ENCODE results near the gene IL6R. TPM values are rescaled to one million over a fixed set of nuclear protein-coding genes. Genes with fewer than 3 reads are reported as not detected.

IL6R gene
- total RNA-seq, 1 donor from 2014 or later, result 0.09 TPM

DNA sequence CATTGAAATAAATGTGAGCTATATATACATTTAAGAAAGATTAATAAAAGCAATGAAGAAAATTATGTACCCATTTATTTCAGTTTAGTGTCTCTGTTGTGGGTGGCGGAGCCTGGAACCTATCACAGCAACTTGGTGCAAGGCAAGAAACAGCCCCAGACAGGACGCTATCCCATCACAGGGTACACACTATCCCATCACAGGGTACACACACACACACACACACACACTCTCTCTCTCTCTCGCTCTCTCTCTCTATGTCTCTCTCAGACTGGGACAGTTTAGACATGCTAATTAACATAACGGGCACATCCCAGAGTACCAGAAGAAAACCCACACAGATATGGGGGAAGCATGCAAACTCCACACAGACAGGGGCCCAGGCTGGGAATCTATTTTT lies 6.5 kb upstream of the IL6R start:
- DNase-seq (ENCODE audit: low read depth, low spot score), result no peak
- Mint-ChIP-seq H3K36me3 (ENCODE audit: low read depth) (no peaks in the 10 kb centered on the region), H3K27me3 (ENCODE audit: low read depth) (peaks cover 11% of the 10 kb centered on the region), H3K9me3 (peaks cover 2% of the 10 kb centered on the region), H3K4me3 (no peak overlapping the region), H3K4me1 (no peaks in the 10 kb centered on the region), H3K27ac (ENCODE audit: unreplicated experiment) (no peak overlapping the region)
- TF ChIP-seq, protein P1, sequence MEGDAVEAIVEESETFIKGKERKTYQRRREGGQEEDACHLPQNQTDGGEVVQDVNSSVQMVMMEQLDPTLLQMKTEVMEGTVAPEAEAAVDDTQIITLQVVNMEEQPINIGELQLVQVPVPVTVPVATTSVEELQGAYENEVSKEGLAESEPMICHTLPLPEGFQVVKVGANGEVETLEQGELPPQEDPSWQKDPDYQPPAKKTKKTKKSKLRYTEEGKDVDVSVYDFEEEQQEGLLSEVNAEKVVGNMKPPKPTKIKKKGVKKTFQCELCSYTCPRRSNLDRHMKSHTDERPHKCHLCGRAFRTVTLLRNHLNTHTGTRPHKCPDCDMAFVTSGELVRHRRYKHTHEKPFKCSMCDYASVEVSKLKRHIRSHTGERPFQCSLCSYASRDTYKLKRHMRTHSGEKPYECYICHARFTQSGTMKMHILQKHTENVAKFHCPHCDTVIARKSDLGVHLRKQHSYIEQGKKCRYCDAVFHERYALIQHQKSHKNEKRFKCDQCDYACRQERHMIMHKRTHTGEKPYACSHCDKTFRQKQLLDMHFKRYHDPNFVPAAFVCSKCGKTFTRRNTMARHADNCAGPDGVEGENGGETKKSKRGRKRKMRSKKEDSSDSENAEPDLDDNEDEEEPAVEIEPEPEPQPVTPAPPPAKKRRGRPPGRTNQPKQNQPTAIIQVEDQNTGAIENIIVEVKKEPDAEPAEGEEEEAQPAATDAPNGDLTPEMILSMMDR (conservative IDR thresholded peaks at IDR 0.05), result no peak

DNA sequence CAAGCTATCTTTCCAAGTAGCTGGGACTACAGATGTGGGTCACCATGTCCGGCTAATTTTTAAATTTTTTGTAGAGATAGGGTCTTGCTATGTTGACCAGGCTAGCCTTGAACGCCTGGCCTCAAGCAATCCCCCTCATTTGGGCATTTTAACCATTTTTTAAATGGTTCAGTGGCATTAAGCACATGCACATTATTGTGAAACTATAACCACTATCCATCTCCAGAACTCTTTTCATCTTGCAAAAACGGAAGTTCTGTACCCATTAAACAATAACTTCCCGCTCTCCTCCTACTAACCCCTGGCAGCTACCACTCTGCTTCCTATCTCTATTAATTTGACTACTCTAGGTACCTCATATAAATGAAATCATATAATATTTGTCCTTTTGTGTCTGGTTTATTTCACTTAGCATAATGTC lies 4.8 kb upstream of the IL6R start:
- peaks cover 27% of the 10 kb centered on the region for H3K27me3 Mint-ChIP-seq (ENCODE audit: low read depth)
- H3K9me3 Mint-ChIP-seq, result no peaks in the 10 kb centered on the region
- no peaks in the 10 kb centered on the region for H3K36me3 Mint-ChIP-seq (ENCODE audit: low read depth)
- H3K27ac Mint-ChIP-seq (ENCODE audit: unreplicated experiment), result no peak overlapping the region
- TF ChIP-seq, protein P1 (conservative IDR thresholded peaks at IDR 0.05), result no peak
- no peak for DNase-seq (ENCODE audit: low read depth, low spot score)
- H3K4me1 Mint-ChIP-seq, result no peaks in the 10 kb centered on the region
- H3K4me3 Mint-ChIP-seq, result no peak overlapping the region

DNA sequence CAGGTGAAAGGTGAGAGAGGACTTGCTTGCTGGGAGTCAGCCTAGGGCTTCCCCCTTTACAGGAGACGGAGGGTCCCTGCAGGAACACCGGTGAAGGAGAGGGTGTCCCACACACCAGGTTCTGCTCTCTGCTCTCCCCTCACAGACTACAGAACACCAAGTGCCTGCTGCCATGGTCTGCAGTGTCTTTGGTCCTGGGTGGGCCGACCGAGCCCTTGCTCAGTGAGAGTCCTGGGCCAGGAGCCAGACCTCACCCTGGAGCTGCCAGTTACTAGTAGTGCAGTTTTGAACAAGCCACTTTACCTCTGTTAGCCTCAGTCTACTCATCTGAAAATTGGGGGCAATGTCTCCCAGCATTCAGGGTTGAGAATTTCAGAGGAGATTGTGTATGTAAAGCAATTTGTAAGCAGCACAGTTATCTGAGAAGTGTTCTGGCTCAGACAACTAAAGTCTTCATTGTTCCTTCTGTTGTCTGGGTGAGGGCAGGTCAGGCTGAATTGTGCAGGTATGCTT lies 2.7 kb upstream of the IL6R start:
- Mint-ChIP-seq H3K9me3 (no peaks in the 10 kb centered on the region), H3K4me1 (peaks cover 6% of the 10 kb centered on the region), H3K27me3 (ENCODE audit: low read depth) (peaks cover 43% of the 10 kb centered on the region), H3K36me3 (ENCODE audit: low read depth) (no peaks in the 10 kb centered on the region), H3K27ac (ENCODE audit: unreplicated experiment) (no peak overlapping the region), H3K4me3 (no peak overlapping the region)
- TF ChIP-seq, protein P1 (conservative IDR thresholded peaks at IDR 0.05), result no peak
- no peak for DNase-seq (ENCODE audit: low read depth, low spot score)

DNA sequence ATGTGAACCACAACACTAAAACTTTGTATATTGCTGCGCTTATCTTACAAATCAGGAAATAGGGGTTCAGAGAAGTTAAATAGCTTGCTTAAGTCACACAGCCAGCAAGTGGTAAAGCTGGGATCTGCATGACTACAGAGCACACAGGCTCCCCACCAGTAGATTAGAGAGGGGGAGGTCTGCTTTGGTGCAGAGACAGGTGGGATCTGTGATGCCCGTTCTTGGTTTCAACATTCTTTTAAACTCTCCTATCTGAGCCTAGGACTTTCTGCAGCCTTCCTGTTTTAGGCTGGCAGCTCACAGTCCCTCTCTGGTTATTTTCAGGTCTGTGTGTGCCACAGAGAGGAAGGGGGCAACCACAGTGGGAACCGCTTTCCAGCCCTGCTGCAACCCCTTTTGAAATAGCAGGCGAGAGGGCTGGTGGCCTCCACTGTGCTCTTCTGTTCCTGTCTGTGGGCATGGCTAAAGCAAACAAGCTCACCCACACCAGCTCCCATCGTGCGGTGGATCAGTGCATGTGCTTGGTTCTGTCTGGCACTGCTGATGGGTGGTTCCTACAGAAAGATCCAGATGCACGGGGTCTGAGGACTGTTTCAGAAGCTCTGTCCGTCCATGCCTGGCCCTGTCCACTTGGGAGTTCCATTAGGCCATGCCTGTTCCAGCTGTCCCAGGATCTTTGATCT lies 1.7 kb upstream of the IL6R start:
- H3K4me1 Mint-ChIP-seq, result peaks cover 13% of the 10 kb centered on the region
- no peak for DNase-seq (ENCODE audit: low read depth, low spot score)
- H3K9me3 Mint-ChIP-seq, result no peaks in the 10 kb centered on the region
- TF ChIP-seq, protein P1 (conservative IDR thresholded peaks at IDR 0.05), result no peak
- H3K4me3 Mint-ChIP-seq, result no peak overlapping the region
- H3K36me3 Mint-ChIP-seq (ENCODE audit: low read depth), result no peaks in the 10 kb centered on the region
- no peak overlapping the region for H3K27ac Mint-ChIP-seq (ENCODE audit: unreplicated experiment)
- peaks cover 50% of the 10 kb centered on the region for H3K27me3 Mint-ChIP-seq (ENCODE audit: low read depth)

DNA sequence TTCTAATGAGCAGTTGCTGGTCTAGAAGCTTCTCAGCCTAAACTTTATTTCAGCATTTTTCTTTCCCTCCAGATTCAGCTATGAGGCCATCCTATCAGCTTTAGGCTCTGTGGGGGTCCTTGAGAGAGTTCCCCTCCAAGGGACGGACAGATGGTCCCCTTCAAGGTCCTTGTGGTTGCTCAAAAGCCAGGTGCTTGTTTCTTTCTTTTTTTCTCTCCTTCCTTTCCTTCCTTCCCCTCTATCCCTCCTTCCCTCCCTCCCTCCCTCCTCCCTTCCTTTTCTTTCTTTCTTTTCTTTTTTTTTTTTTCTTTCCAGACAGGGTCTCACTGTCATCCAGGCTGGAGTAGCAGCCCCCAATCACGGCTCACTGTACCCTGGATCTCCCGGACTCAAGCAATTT lies 1.2 kb upstream of the IL6R start:
- H3K27me3 Mint-ChIP-seq (ENCODE audit: low read depth), result peaks cover 54% of the 10 kb centered on the region
- H3K4me3 Mint-ChIP-seq, result no peak overlapping the region
- H3K4me1 Mint-ChIP-seq, result peaks cover 17% of the 10 kb centered on the region
- no peak for DNase-seq (ENCODE audit: low read depth, low spot score)
- H3K27ac Mint-ChIP-seq (ENCODE audit: unreplicated experiment), result no peak overlapping the region
- TF ChIP-seq, protein P1 (conservative IDR thresholded peaks at IDR 0.05), result no peak
- no peaks in the 10 kb centered on the region for H3K36me3 Mint-ChIP-seq (ENCODE audit: low read depth)
- no peaks in the 10 kb centered on the region for H3K9me3 Mint-ChIP-seq
